ENCODE measurements around the gene LRRC25. TPM values are rescaled to one million over a fixed set of nuclear protein-coding genes. Genes with fewer than 3 reads are reported as not detected.

Gene LRRC25
- total and polyA plus RNA-seq, 10 of the 15 experiments (the other 5 are each of a cell fraction or from before 2014, with no cell fraction given), result 0.38 to 2.9 (median 1.2) TPM

DNA sequence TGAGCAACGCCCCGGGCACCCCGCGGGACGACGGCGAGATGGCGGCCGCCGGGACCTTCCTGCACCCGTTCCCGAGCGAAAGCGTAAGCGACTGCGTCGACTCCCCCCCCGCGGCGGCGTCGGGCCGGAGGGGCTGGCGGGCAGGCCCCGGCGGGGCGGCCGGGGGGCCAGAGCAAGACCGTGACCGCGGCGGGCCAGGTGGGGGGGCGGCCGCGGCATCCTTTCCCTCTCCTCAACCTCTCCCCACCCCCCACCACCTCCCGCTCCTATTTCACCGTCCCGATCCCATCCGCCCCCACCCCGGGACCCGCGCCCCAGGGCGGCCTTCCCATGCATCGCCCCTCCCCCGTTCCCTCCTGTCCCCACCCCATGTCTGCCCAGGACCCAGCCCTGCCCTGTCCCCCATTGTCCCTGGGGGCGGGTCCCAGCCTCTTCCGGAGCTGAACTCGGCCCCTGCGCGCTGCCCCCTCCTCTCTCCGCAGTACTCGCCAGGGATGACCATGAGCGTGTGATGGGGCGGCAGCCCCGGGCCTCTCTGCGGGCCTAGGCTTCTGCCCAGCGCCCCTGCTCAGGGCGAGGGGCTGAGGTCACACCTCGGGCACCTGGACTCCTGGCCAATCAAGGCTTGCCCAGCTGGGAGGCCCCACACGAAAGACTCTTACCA lies 36.4 kb upstream of the LRRC25 start (continued):
- TF ChIP-seq, protein P1, sequence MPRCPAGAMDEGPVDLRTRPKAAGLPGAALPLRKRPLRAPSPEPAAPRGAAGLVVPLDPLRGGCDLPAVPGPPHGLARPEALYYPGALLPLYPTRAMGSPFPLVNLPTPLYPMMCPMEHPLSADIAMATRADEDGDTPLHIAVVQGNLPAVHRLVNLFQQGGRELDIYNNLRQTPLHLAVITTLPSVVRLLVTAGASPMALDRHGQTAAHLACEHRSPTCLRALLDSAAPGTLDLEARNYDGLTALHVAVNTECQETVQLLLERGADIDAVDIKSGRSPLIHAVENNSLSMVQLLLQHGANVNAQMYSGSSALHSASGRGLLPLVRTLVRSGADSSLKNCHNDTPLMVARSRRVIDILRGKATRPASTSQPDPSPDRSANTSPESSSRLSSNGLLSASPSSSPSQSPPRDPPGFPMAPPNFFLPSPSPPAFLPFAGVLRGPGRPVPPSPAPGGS (IDR thresholded peaks at IDR 0.05; ENCODE audit: borderline replicate concordance, insufficient read depth, low read depth, low read length, poor library complexity, severe bottlenecking), result no peak
- TF ChIP-seq BMI1 (IDR thresholded peaks at IDR 0.05; ENCODE audit: borderline replicate concordance), result no peak

DNA sequence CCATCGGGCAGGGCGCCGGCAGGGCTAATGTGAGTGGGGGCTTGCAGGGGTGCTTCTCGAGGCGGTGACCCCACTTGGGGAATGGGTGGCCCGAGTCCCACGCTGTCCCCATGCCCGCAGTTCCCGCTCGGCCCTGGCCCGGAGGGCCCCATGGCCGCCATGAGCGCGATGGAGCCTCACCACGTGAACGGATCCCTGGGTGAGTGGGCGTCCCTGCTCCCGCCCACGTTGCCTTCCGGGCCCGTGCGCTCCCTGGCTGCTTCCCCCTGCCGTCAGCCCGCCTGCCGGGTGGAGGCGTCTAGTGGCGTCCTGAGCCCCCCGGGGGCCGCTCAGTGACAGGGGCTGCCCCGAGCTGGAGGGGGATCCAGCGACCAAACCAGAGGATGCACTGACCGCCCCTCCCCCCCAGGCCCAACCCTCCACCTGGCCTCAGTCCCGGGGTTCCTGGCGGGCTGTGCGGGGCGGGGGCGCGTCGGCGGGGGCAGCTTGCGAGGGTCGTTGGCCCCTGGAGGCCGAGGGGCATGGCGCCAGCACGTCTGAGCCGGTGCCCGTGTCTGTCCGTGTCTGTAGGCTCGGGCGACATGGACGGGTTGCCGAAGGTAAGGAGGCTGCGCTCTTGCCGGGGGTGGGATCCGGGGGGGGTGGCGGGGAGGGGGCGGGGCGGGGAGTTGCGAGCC lies 35.7 kb upstream of the LRRC25 start:
- WGBS (ENCODE audit: insufficient coverage, insufficient replicate concordance, low lambda C conversion rate, missing lambda C conversion rate), result 6% methylated on average over 50 of the region's 59 CpGs
- TF ChIP-seq ZNF274 (IDR thresholded peaks at IDR 0.05; ENCODE audit: insufficient read depth, insufficient read length) (no peak), KDM1A (IDR thresholded peaks at IDR 0.05; ENCODE audit: borderline replicate concordance) (no peak), EED (IDR thresholded peaks at IDR 0.05; ENCODE audit: low read depth) (no peak), PML (IDR thresholded peaks at IDR 0.05; ENCODE audit: low read length) (no peak), HDGF (IDR thresholded peaks at IDR 0.05) (peak; percentile 91), NR2F1 (conservative IDR thresholded peaks at IDR 0.05) (peak; percentile 36; the same call in 1 of the 2 replicates), ASH2L (IDR thresholded peaks at IDR 0.05; ENCODE audit: borderline replicate concordance, low read depth) (no peak), MYB (IDR thresholded peaks at IDR 0.05; ENCODE audit: borderline replicate concordance, low read depth, low read length) (no peak), STAT3 (IDR thresholded peaks at IDR 0.05; ENCODE audit: low read depth, low read length) (no peak), ZNF622 (IDR thresholded peaks at IDR 0.05) (no peak)
- TF ChIP-seq, protein P2, sequence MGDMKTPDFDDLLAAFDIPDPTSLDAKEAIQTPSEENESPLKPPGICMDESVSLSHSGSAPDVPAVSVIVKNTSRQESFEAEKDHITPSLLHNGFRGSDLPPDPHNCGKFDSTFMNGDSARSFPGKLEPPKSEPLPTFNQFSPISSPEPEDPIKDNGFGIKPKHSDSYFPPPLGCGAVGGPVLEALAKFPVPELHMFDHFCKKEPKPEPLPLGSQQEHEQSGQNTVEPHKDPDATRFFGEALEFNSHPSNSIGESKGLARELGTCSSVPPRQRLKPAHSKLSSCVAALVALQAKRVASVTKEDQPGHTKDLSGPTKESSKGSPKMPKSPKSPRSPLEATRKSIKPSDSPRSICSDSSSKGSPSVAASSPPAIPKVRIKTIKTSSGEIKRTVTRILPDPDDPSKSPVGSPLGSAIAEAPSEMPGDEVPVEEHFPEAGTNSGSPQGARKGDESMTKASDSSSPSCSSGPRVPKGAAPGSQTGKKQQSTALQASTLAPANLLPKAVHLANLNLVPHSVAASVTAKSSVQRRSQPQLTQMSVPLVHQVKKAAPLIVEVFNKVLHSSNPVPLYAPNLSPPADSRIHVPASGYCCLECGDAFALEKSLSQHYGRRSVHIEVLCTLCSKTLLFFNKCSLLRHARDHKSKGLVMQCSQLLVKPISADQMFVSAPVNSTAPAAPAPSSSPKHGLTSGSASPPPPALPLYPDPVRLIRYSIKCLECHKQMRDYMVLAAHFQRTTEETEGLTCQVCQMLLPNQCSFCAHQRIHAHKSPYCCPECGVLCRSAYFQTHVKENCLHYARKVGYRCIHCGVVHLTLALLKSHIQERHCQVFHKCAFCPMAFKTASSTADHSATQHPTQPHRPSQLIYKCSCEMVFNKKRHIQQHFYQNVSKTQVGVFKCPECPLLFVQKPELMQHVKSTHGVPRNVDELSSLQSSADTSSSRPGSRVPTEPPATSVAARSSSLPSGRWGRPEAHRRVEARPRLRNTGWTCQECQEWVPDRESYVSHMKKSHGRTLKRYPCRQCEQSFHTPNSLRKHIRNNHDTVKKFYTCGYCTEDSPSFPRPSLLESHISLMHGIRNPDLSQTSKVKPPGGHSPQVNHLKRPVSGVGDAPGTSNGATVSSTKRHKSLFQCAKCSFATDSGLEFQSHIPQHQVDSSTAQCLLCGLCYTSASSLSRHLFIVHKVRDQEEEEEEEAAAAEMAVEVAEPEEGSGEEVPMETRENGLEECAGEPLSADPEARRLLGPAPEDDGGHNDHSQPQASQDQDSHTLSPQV (IDR thresholded peaks at IDR 0.05), result 0 out of 2 replicates have a peak, but pooled peaks have one; percentile 15

More for the DNA sequence above, 35.7 kb upstream of the LRRC25 start:
- ChIA-PET POLR2A (interaction anchor here (0.6 to 1.4 kb wide), 3 partner anchors 15 to 155 kb away, joined by 3 read pairs; no protein-coding TSS in a partner anchor), CTCF (no interaction called here), RAD21 (ENCODE audit: unreplicated experiment) (no interaction called here), SMC1A (ENCODE audit: uncharacterized antibody, unreplicated experiment) (no interaction called here)
- peaks cover 37% of the 10 kb centered on the region for H3K4me1 ChIP-seq (ENCODE audit: control insufficient read depth, insufficient read depth, low read length)
- H3K36me3 ChIP-seq (ENCODE audit: control insufficient read depth in 2 of 2, insufficient read depth in 2 of 2, low read length in 1 of 2), result peaks cover 0 to 4% of the 10 kb centered on the region in 2 experiments; a peak in 3 of 4 replicates
- peak; percentile 59 for FAIRE-seq
- in situ Hi-C loops (cut with MboI) (no loop called here), intact Hi-C loops (cut with micrococcal nuclease; ENCODE audit: unreplicated experiment) (no loop called here)
- no TSS peak for BruUV-seq (replicated peaks)
- peak overlapping the region; percentile 84 for H3K27ac ChIP-seq (ENCODE audit: control insufficient read depth, insufficient read depth)
- ATAC-seq, result peak; percentile 55
- H3K9me3 ChIP-seq (replicated peaks; ENCODE audit: control insufficient read depth, insufficient read depth, low read length), result no peaks in the 10 kb centered on the region; the same call in 2 of the 3 replicates
- DNase-seq (ENCODE audit: low read depth, low spot score), result no peak
- peak overlapping the region; percentile 78 for H3K4me3 ChIP-seq
- peaks cover 8% of the 10 kb centered on the region for H3K79me2 ChIP-seq (ENCODE audit: control insufficient read depth, insufficient read depth, low read length)
- peak overlapping the region; percentile 48 for H2AFZ ChIP-seq (ENCODE audit: control insufficient read depth, low read depth, low read length)
- H4K20me1 ChIP-seq (ENCODE audit: control insufficient read depth, insufficient read depth), result no peaks in the 10 kb centered on the region; the same call in 1 of the 2 replicates
- no peaks in the 10 kb centered on the region for H3K27me3 ChIP-seq (replicated peaks in 1 of 2; ENCODE audit: control insufficient read depth in 2 of 2, insufficient read depth in 2 of 2, low read length in 1 of 2)
- H3K4me2 ChIP-seq (ENCODE audit: control insufficient read depth, insufficient read depth), result peak overlapping the region; percentile 97
- peak overlapping the region; percentile 81 for H3K9ac ChIP-seq (ENCODE audit: control insufficient read depth, insufficient read depth, low read length)
